ENCODE measurements around the gene RBM12.

RBM12 gene

GRCh38 chr20:35626386-35627001, 38.2 kb downstream of the RBM12 start:
- TF ChIP-seq TARDBP (IDR thresholded peaks at IDR 0.05) (no peak), NFRKB (IDR thresholded peaks at IDR 0.05) (no peak), PKNOX1 (IDR thresholded peaks at IDR 0.05) (no peak), SUZ12 (IDR thresholded peaks at IDR 0.05) (no peak)
- DNase-seq (ENCODE audit: extremely low spot score): no peak
- ChIA-PET CTCF (no interaction called here), POLR2A (no interaction called here)

- DNase-seq (ENCODE audit: extremely low spot score): no peak
- CTCF ChIA-PET: no interaction called here
- POLR2A ChIA-PET: interaction anchor here (1.0 kb wide), 1 partner anchor 39 kb away, joined by 3 read pairs; the partner anchor contains the start of genes CPNE1 and RBM12
- no peak for TF ChIP-seq FOXK2 (IDR thresholded peaks at IDR 0.05)
- TF ChIP-seq L3MBTL2 (conservative IDR thresholded peaks at IDR 0.05): no peak
- no peak for TF ChIP-seq SUZ12 (IDR thresholded peaks at IDR 0.05)
- no peak for TF ChIP-seq ELF4 (IDR thresholded peaks at IDR 0.05)
- no peak for TF ChIP-seq LEF1 (IDR thresholded peaks at IDR 0.05; ENCODE audit: borderline replicate concordance)
- TF ChIP-seq ZNF384 (IDR thresholded peaks at IDR 0.05): no peak
- no peak for TF ChIP-seq FOXM1 (IDR thresholded peaks at IDR 0.05; ENCODE audit: borderline replicate concordance)
- TF ChIP-seq ARNT (IDR thresholded peaks at IDR 0.05): no peak
- TF ChIP-seq CTBP1 (IDR thresholded peaks at IDR 0.05; ENCODE audit: borderline replicate concordance): no peak
- no peak for TF ChIP-seq FOXA1 (IDR thresholded peaks at IDR 0.05)
- no peak for TF ChIP-seq SP1 (IDR thresholded peaks at IDR 0.05)
- no peak for TF ChIP-seq TARDBP (IDR thresholded peaks at IDR 0.05)
- TF ChIP-seq NFRKB (IDR thresholded peaks at IDR 0.05): no peak
- TF ChIP-seq PKNOX1 (IDR thresholded peaks at IDR 0.05): no peak
Measured at GRCh38 chr20:35625584-35626385, 38.9 kb downstream of the RBM12 start.

GRCh38 chr20:35621560-35621946, 43.1 kb downstream of the RBM12 start:
- ChIA-PET POLR2A (no interaction called here), CTCF (interaction anchor here (0.6 kb wide), 1 partner anchor 12 kb away, joined by 4 read pairs; no protein-coding TSS in a partner anchor)
- no peak for DNase-seq (ENCODE audit: extremely low spot score)
- TF ChIP-seq SUZ12 (IDR thresholded peaks at IDR 0.05) (no peak), ELF4 (IDR thresholded peaks at IDR 0.05) (no peak), TARDBP (IDR thresholded peaks at IDR 0.05) (no peak), CTBP1 (IDR thresholded peaks at IDR 0.05; ENCODE audit: borderline replicate concordance) (no peak), FOXA1 (IDR thresholded peaks at IDR 0.05) (no peak), PKNOX1 (IDR thresholded peaks at IDR 0.05) (no peak), ZNF384 (IDR thresholded peaks at IDR 0.05) (no peak), L3MBTL2 (conservative IDR thresholded peaks at IDR 0.05) (no peak), NFRKB (IDR thresholded peaks at IDR 0.05) (no peak), ARNT (IDR thresholded peaks at IDR 0.05) (no peak), BHLHE40 (IDR thresholded peaks at IDR 0.05; ENCODE audit: borderline replicate concordance) (no peak), SP1 (IDR thresholded peaks at IDR 0.05) (no peak), HDGF (IDR thresholded peaks at IDR 0.05; ENCODE audit: borderline replicate concordance) (no peak), FOXM1 (IDR thresholded peaks at IDR 0.05; ENCODE audit: borderline replicate concordance) (no peak), LEF1 (IDR thresholded peaks at IDR 0.05; ENCODE audit: borderline replicate concordance) (no peak)

GRCh38 chr20:35620818-35621559, 43.7 kb downstream of the RBM12 start:
- CTCF ChIA-PET: interaction anchor here (0.5 to 2.4 kb wide), 4 partner anchors 8 to 153 kb away, joined by 3 to 7 read pairs (median 5); no protein-coding TSS in a partner anchor
- TF ChIP-seq PKNOX1 (IDR thresholded peaks at IDR 0.05) (no peak), FOXA1 (IDR thresholded peaks at IDR 0.05) (no peak), FOXM1 (IDR thresholded peaks at IDR 0.05; ENCODE audit: borderline replicate concordance) (no peak), LEF1 (IDR thresholded peaks at IDR 0.05; ENCODE audit: borderline replicate concordance) (no peak), ZNF384 (IDR thresholded peaks at IDR 0.05) (no peak), NFRKB (IDR thresholded peaks at IDR 0.05) (no peak)
- no peak for DNase-seq (ENCODE audit: extremely low spot score)
- POLR2A ChIA-PET: interaction anchor here (6.1 kb wide), 1 partner anchor 44 kb away, joined by 44 read pairs; the partner anchor contains the start of genes CPNE1 and RBM12
